Stimulated activated CD8-positive, alpha-beta memory T cell treated with anti-CD3 and anti-CD28 coated beads, Interleukin-7, amount 100 ng/mL, for 4 hours (primary cell): ENCODE measurements around the gene CCNT1.

Source experiments
- DNase-seq, 2 donors: peaks; one replicate each; pipeline ENCODE4 v3.0.0-alpha.2; 2020; ENCODE audit warnings: low read depth in 2 of 2

CCNT1 gene

GRCh38 chr12:48640854-48641253, 75.7 kb downstream of the CCNT1 start:
- DNase-seq = no peak

GRCh38 chr12:48640428-48640827, 76.1 kb downstream of the CCNT1 start:
- no peak for DNase-seq
